Caco-2 (cell line): Measurements from ENCODE around the gene SLX4IP. TPM values are rescaled to one million over a fixed set of nuclear protein-coding genes. Genes with fewer than 3 reads are reported as not detected.

Experiments
- BruUV-seq: library from RNA; stranded (reverse); fragments of 400-500 nt; replicated peaks from 2 replicates; lab custom pipeline; 2021; lab: Mats Ljungman, UMichigan
- CTCF ChIA-PET: fragments of 300-600 bp; sonication (Branson Sonifier 250); formaldehyde crosslinking; loops from one replicate; lab custom pipeline; 2022; ENCODE audit warnings: antibody characterized with exemption; lab: Charles Lee
- POLR2A ChIA-PET: fragments of 300-600 bp; sonication (Branson Sonifier 250); formaldehyde crosslinking; loops from one replicate; lab custom pipeline; 2022; ENCODE audit warnings: antibody characterized with exemption; lab: Charles Lee
- DNase-seq, 2 experiments: peaks; one replicate each; pipeline versions ENCODE4 v3.0.0 to v3.0.0-alpha.2; 2020 to 2022
- H3K27me3 ChIP-seq: replicated peaks from 2 replicates; pipeline ENCODE4 v1.6.0; 2011; ENCODE audit warnings: low read length; ENCODE audit not compliant: control insufficient read depth, insufficient read depth
- H3K36me3 ChIP-seq: 2 replicates; pipeline ENCODE4 v1.5.1; 2011; ENCODE audit warnings: low read length; ENCODE audit not compliant: control insufficient read depth, insufficient read depth
- H3K4me1 ChIP-seq: fragments of 250-450 bp; sonication (Bioruptor Pico); 2 replicates; pipeline ENCODE4 v1.5.1; 2020; ENCODE audit warnings: mild to moderate bottlenecking
- H3K4me3 ChIP-seq: 2 replicates; pipeline ENCODE4 v1.5.1; 2011; ENCODE audit warnings: low read depth, mild to moderate bottlenecking, control low read depth, low read length
- H3K9me3 ChIP-seq: fragments of 250-450 bp; sonication (Bioruptor Pico); 2 replicates; pipeline ENCODE4 v1.5.1; 2020; ENCODE audit warnings: mild to moderate bottlenecking, moderate library complexity
- H3K27ac Mint-ChIP-seq: one replicate; pipeline ENCODE4 v1.8.0; 2022; ENCODE audit warnings: mixed read lengths; ENCODE audit not compliant: unreplicated experiment
- H3K27me3 Mint-ChIP-seq: one replicate; pipeline ENCODE4 v1.8.0; 2022; ENCODE audit warnings: mixed read lengths; ENCODE audit not compliant: insufficient read depth, unreplicated experiment
- H3K36me3 Mint-ChIP-seq: one replicate; pipeline ENCODE4 v1.8.0; 2022; ENCODE audit warnings: mild to moderate bottlenecking, mixed read lengths; ENCODE audit not compliant: insufficient read depth, unreplicated experiment
- H3K4me1 Mint-ChIP-seq: one replicate; pipeline ENCODE4 v1.8.0; 2022; ENCODE audit warnings: low read depth, mixed read lengths; ENCODE audit not compliant: unreplicated experiment
- H3K4me3 Mint-ChIP-seq: one replicate; pipeline ENCODE4 v1.8.0; 2022; ENCODE audit warnings: mild to moderate bottlenecking, moderate library complexity, mixed read lengths; ENCODE audit not compliant: unreplicated experiment
- H3K9me3 Mint-ChIP-seq: one replicate; pipeline ENCODE4 v1.8.0; 2022; ENCODE audit warnings: mixed read lengths; ENCODE audit not compliant: unreplicated experiment
- CTCF ChIP-seq, 2 experiments: fragments of 200-600 bp in 1 of 2; IDR thresholded peaks; 1 replicate in 1 of 2; 2 replicates in 1 of 2; pipeline versions ENCODE4 v1.5.1 to v1.8.0; 2011 to 2022; ENCODE audit warnings: antibody characterized with exemption in 1 of 2, control low read depth in 1 of 2, inconsistent platforms in 1 of 2, low read depth in 1 of 2, low read length in 1 of 2, mild to moderate bottlenecking in 1 of 2, moderate library complexity in 1 of 2; ENCODE audit not compliant: insufficient read depth in 1 of 2, severe bottlenecking in 1 of 2, unreplicated experiment in 1 of 2
- intact Hi-C: fragments of 100-400 bp; cut with micrococcal nuclease; formaldehyde crosslinking; loops from one replicate; pipeline ENCODE4 v1.10.0; 2022; ENCODE audit not compliant: unreplicated experiment
- total RNA-seq: library from RNA; stranded (reverse); gene quantifications from 2 replicates; pipeline ENCODE4 v1.2.3, GENCODE V29; 2022

SLX4IP gene
- total RNA-seq, 1 experiment from 2014 or later, result 8.5 TPM

GRCh38 chr20:10490257-10490656 lies 55.2 kb downstream of the SLX4IP start:
- no peaks in the 10 kb centered on the region for H3K4me1 Mint-ChIP-seq
- TF ChIP-seq CTCF (IDR thresholded peaks at IDR 0.05; ENCODE audit: insufficient read depth in 1 of 2, low read depth in 1 of 2, low read length in 1 of 2, severe bottlenecking in 1 of 2, unreplicated experiment in 1 of 2), result no peak
- ChIA-PET POLR2A (no interaction called here), CTCF (no interaction called here)
- no peaks in the 10 kb centered on the region for H3K9me3 Mint-ChIP-seq
- Histone ChIP-seq H3K36me3 (no peaks in the 10 kb centered on the region), H3K27me3 (no peaks in the 10 kb centered on the region), H3K9me3 (no peaks in the 10 kb centered on the region), H3K4me1 (no peaks in the 10 kb centered on the region), H3K4me3 (no peak overlapping the region)
- H3K36me3 Mint-ChIP-seq, result no peaks in the 10 kb centered on the region
- no peaks in the 10 kb centered on the region for H3K27me3 Mint-ChIP-seq
- intact Hi-C loops, result no loop called here
- no TSS peak for BruUV-seq
- no peak for DNase-seq
- no peak overlapping the region for H3K4me3 Mint-ChIP-seq
- no peak overlapping the region for H3K27ac Mint-ChIP-seq

GRCh38 chr20:10490706-10491105 lies 55.6 kb downstream of the SLX4IP start:
- H3K36me3 ChIP-seq, result no peaks in the 10 kb centered on the region
- no peak overlapping the region for H3K4me3 Mint-ChIP-seq
- intact Hi-C loops, result no loop called here
- H3K4me3 ChIP-seq, result no peak overlapping the region
- no TSS peak for BruUV-seq
- H3K9me3 Mint-ChIP-seq, result no peaks in the 10 kb centered on the region
- H3K36me3 Mint-ChIP-seq, result no peaks in the 10 kb centered on the region
- H3K4me1 Mint-ChIP-seq, result no peaks in the 10 kb centered on the region
- DNase-seq, result no peak
- H3K4me1 ChIP-seq, result no peaks in the 10 kb centered on the region
- H3K27me3 Mint-ChIP-seq, result no peaks in the 10 kb centered on the region
- no peaks in the 10 kb centered on the region for H3K9me3 ChIP-seq
- TF ChIP-seq CTCF (IDR thresholded peaks at IDR 0.05; ENCODE audit: insufficient read depth in 1 of 2, low read depth in 1 of 2, low read length in 1 of 2, severe bottlenecking in 1 of 2, unreplicated experiment in 1 of 2), result no peak
- H3K27me3 ChIP-seq, result no peaks in the 10 kb centered on the region
- POLR2A ChIA-PET, result no interaction called here
- H3K27ac Mint-ChIP-seq, result no peak overlapping the region
- CTCF ChIA-PET, result no interaction called here

- Mint-ChIP-seq H3K4me3 (no peak overlapping the region), H3K36me3 (no peaks in the 10 kb centered on the region), H3K4me1 (no peaks in the 10 kb centered on the region), H3K27me3 (no peaks in the 10 kb centered on the region), H3K9me3 (no peaks in the 10 kb centered on the region), H3K27ac (no peak overlapping the region)
- no peaks in the 10 kb centered on the region for H3K36me3 ChIP-seq
- DNase-seq, result no peak
- H3K4me1 ChIP-seq, result no peaks in the 10 kb centered on the region
- H3K9me3 ChIP-seq, result no peaks in the 10 kb centered on the region
- intact Hi-C loops, result no loop called here
- no peaks in the 10 kb centered on the region for H3K27me3 ChIP-seq
- POLR2A ChIA-PET, result no interaction called here
- CTCF ChIA-PET, result no interaction called here
- TF ChIP-seq CTCF (IDR thresholded peaks at IDR 0.05; ENCODE audit: insufficient read depth in 1 of 2, low read depth in 1 of 2, low read length in 1 of 2, severe bottlenecking in 1 of 2, unreplicated experiment in 1 of 2), result no peak
- no TSS peak for BruUV-seq
- H3K4me3 ChIP-seq, result no peak overlapping the region
These were observed 57.0 kb downstream of the SLX4IP start for GRCh38 chr20:10492065-10492464.
